Choroid plexus epithelial cell (primary cell): ENCODE measurements around the gene TBC1D13.
"Not testable (repeated sequence)": the region's sequence is repeated elsewhere in the genome, so short reads cannot be mapped to it uniquely, and the experiment has no call there.

Source experiments
- DNase-seq: peaks from one replicate; pipeline ENCODE4 v3.0.0-alpha.2; 2010; ENCODE audit warnings: low read depth
- H3K4me3 ChIP-seq: 2 replicates; pipeline ENCODE4 v1.5.1; 2011; ENCODE audit warnings: low read depth, mild to moderate bottlenecking, control low read depth, low read length, moderate library complexity
- CTCF ChIP-seq: conservative IDR thresholded peaks from 2 replicates; pipeline ENCODE4 v1.5.1; 2011; ENCODE audit warnings: low read depth, mild to moderate bottlenecking, control low read depth, inconsistent platforms, low read length, moderate library complexity

Gene TBC1D13

GRCh38 chr9:128847803-128848202 lies 60.8 kb downstream of the TBC1D13 start:
- TF ChIP-seq CTCF, result no peak
- DNase-seq, result no peak
- H3K4me3 ChIP-seq, result no peak overlapping the region

- DNase-seq, H3K4me3 ChIP-seq: not testable (repeated sequence)
Observed at GRCh38 chr9:128851024-128851423, 64.0 kb downstream of the TBC1D13 start.

GRCh38 chr9:128851779-128852600 lies 64.9 kb downstream of the TBC1D13 start:
- H3K4me3 ChIP-seq, result not testable (repeated sequence)
- peak; percentile 72 for DNase-seq
- TF ChIP-seq CTCF, result peak; percentile 60

- DNase-seq, H3K4me3 ChIP-seq: not testable (repeated sequence)
Observed at GRCh38 chr9:128852646-128853045, 65.6 kb downstream of the TBC1D13 start.

DNA sequence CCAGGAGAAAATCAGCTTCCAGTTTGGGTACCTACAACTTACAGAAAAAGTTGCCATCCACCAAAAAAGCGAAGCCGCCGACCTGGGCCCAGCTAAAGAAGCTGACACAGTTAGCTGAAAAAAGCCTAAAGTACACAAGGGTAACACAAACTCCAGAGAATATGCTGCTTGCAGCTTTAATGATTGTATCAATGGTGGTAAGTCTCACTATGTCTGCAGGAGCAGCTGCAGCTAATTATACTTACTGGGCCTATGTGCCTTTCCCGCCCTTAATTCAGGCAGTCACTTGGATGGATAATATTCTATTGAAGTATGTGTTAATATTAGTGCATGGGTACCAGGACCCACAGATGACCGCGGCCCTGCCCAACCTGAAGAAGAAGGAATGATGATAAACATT lies 67.4 kb downstream of the TBC1D13 start:
- not testable (repeated sequence) for H3K4me3 ChIP-seq, DNase-seq

DNA sequence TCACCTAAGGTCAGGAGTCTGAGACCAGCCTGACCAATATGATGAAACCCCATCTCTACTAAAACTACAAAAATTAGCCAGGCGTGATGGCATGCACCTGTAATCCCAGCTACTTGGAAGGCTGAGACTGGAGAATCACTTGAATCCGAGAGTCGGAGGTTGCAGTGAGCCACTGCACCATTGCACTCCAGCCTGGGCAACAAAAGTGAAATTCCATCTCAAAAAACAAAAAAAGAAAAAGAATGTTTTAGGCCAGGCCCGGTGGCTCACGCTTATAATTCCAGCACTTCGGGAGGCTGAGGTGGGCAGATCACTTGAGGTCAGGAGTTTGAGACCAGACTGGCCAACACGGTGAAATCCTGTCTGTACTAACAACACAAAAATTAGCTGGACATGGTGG lies 71.4 kb downstream of the TBC1D13 start:
- DNase-seq, H3K4me3 ChIP-seq: not testable (repeated sequence)
